Panc1 (cell line): ENCODE data around the gene SIM2.

Experiments used
- CTCF ChIP-seq: fragments of 450-650 bp; IDR thresholded peaks from 2 replicates; pipeline ENCODE4 v1.5.1; 2017; ENCODE audit warnings: mild to moderate bottlenecking
- POLR2AphosphoS5 ChIP-seq: IDR thresholded peaks from 2 replicates; pipeline ENCODE4 v1.6.1; 2012; ENCODE audit warnings: mild to moderate bottlenecking, low read depth, low read length, moderate library complexity

- TF ChIP-seq CTCF (no peak), POLR2AphosphoS5 (no peak)
Measured at GRCh38 chr21:36725793-36726386, 27.0 kb downstream of the SIM2 start.
